AG04450 (cell line): Measurements from ENCODE around the gene GSTM2. TPM values are rescaled to one million over a fixed set of nuclear protein-coding genes. Genes with fewer than 3 reads are reported as not detected.

Source experiments
- CTCF ChIA-PET: fragments of 300-600, 350-600 bp; formaldehyde crosslinking; extraction: SDS; loops from one replicate; lab custom pipeline; 2022; ENCODE audit warnings: antibody characterized with exemption, inconsistent platforms; lab: Charles Lee
- POLR2A ChIA-PET: fragments of 350-600 bp; formaldehyde crosslinking; extraction: SDS; loops from one replicate; lab custom pipeline; 2021; ENCODE audit warnings: antibody characterized with exemption, inconsistent platforms; lab: Yijun Ruan, JAX
- DNase-seq: peaks from one replicate; pipeline ENCODE4 v3.0.0-alpha.2; 2011; ENCODE audit warnings: low read depth, low spot score
- H3K27ac ChIP-seq: one replicate; pipeline ENCODE4 v1.5.1; 2012; ENCODE audit warnings: low read depth, low read length, control low read depth
- H3K27me3 ChIP-seq: one replicate; pipeline ENCODE4 v1.6.0; 2012; ENCODE audit warnings: low read length; ENCODE audit not compliant: control insufficient read depth, insufficient read depth
- H3K4me3 ChIP-seq: 2 replicates; pipeline ENCODE4 v1.5.1; 2011; ENCODE audit warnings: mild to moderate bottlenecking, low read depth, low read length, control low read depth
- H3K9me3 ChIP-seq: 2 replicates; pipeline ENCODE4 v1.5.1; 2012; ENCODE audit warnings: low read length; ENCODE audit not compliant: control insufficient read depth, insufficient read depth
- polyA plus RNA-seq: library from polyadenylated mRNA; depleted of rRNA; stranded (reverse); fragments of >200 nt; gene quantifications from 2 replicates; pipeline ENCODE4 v1.2.3, GENCODE V29; 2011
- TF ChIP-seq, protein P1 (sequence below): IDR thresholded peaks from 2 replicates; pipeline ENCODE4 v1.5.1; 2011; ENCODE audit warnings: low read depth, low read length, control low read depth, inconsistent platforms

Gene GSTM2
- polyA plus RNA-seq, 1 experiment = 90.2 TPM

DNA sequence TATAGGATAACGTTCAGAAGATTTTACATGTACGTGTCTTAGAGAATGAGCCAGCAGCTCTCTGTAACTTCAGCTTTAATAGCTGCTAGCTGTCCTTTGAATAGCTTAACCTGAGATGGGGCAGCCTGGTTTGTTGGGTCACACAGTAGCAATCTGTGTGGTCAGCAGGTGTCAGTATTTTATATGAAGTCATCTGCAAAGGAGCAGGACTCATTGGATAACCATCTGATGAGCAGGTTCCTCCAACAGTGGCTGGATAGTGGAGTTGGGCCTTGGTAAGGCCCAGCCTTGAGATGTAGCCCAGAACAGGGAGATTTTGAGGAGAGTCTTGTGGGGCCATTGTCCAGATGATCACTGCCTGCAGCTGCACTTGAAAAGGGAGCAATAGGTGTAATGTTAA, 50.6 kb downstream of the GSTM2 start:
- TF ChIP-seq, protein P1, sequence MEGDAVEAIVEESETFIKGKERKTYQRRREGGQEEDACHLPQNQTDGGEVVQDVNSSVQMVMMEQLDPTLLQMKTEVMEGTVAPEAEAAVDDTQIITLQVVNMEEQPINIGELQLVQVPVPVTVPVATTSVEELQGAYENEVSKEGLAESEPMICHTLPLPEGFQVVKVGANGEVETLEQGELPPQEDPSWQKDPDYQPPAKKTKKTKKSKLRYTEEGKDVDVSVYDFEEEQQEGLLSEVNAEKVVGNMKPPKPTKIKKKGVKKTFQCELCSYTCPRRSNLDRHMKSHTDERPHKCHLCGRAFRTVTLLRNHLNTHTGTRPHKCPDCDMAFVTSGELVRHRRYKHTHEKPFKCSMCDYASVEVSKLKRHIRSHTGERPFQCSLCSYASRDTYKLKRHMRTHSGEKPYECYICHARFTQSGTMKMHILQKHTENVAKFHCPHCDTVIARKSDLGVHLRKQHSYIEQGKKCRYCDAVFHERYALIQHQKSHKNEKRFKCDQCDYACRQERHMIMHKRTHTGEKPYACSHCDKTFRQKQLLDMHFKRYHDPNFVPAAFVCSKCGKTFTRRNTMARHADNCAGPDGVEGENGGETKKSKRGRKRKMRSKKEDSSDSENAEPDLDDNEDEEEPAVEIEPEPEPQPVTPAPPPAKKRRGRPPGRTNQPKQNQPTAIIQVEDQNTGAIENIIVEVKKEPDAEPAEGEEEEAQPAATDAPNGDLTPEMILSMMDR = no peak
- Histone ChIP-seq H3K27ac (peak overlapping the region; percentile 25), H3K9me3 (no peaks in the 10 kb centered on the region), H3K27me3 (no peaks in the 10 kb centered on the region), H3K4me3 (no peak overlapping the region)
- ChIA-PET CTCF (interaction anchor here (1.3 to 2.2 kb wide), 3 partner anchors 72 to 186 kb away, joined by 3 to 7 read pairs (median 6); no protein-coding TSS in a partner anchor), POLR2A (no interaction called here)
- DNase-seq = no peak

DNA sequence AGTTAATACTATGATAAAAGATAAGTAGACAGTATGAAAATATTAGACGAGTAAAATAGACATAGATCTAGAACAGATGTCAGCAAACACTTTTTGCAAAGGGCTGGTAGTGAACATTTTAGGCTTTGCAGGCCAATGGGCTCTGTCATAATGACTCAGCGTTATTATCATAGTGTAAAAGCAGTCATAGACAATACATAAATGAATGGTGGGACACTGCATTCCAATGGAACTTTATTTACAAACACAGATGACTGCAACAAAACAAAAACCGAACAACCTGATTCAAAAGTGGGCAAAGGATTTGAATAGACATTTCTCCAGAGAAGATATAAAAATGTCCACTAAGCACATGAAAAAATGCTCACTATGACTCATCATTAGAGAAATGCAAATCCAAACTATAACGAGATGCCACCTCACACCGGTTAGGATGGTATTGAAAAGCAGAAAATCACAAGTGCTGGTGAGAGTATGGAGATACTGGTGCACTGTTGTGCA, 51.5 kb downstream of the GSTM2 start:
- Histone ChIP-seq H3K9me3 (no peaks in the 10 kb centered on the region), H3K27ac (no peak overlapping the region), H3K27me3 (no peaks in the 10 kb centered on the region), H3K4me3 (no peak overlapping the region)
- ChIA-PET POLR2A (no interaction called here), CTCF (interaction anchor here (1.8 kb wide), 1 partner anchor 187 kb away, joined by 6 read pairs; no protein-coding TSS in a partner anchor)
- no peak for DNase-seq
- TF ChIP-seq, protein P1 = no peak

DNA sequence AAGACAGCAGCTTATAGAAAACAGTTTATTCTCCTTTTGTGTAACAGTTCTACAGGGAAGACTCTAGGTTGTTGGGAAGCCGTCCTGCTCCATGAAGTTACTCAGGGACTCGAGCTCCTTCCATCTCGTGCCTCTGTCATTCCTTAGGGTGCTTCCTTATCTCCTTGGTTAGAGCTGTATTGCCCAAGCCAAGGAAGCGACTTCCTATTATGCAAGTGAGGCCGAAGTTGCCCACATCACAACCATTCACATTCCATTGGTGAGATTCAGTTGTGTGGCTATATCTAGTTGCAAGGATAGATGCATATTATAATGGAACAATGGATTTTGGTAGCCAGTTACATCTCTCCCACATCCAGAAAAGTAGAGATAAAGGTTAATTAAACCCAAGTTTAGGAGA, 53.2 kb downstream of the GSTM2 start:
- Histone ChIP-seq H3K9me3 (no peaks in the 10 kb centered on the region; the same call in 1 of the 2 replicates), H3K27me3 (no peaks in the 10 kb centered on the region), H3K27ac (no peak overlapping the region), H3K4me3 (no peak overlapping the region)
- TF ChIP-seq, protein P1 = no peak
- ChIA-PET CTCF (interaction anchor here (1.3 kb wide), 1 partner anchor 81 kb away, joined by 3 read pairs; no protein-coding TSS in a partner anchor), POLR2A (interaction anchor here (1.0 kb wide), 1 partner anchor 19 kb away, joined by 3 read pairs; no protein-coding TSS in a partner anchor)
- no peak for DNase-seq

DNA sequence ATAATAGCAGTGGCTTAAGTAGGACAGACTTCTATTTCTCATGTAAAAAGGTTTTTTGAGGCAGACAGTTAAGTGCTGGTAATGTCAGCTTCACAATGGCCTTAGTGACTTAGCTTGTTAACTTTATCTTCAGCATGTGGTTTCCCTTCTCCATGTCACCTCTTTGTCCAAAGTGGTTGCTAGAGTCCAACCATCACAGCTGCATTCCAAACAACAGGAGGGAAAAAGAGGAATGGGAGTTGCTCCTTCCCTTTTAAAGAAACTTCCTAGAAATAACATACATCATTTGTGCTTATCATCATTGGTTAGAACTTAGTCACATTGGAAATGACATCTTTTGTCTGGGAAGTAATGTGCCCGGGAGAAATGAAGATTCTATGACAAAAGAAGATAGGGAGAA, 54.1 kb downstream of the GSTM2 start:
- POLR2A ChIA-PET = interaction anchor here (1.0 kb wide), 1 partner anchor 18 kb away, joined by 3 read pairs; no protein-coding TSS in a partner anchor
- TF ChIP-seq, protein P1 = no peak
- Histone ChIP-seq H3K27me3 (peaks cover 6% of the 10 kb centered on the region), H3K27ac (no peak overlapping the region), H3K9me3 (no peaks in the 10 kb centered on the region; the same call in 1 of the 2 replicates), H3K4me3 (no peak overlapping the region)
- CTCF ChIA-PET = no interaction called here
- no peak for DNase-seq

DNA sequence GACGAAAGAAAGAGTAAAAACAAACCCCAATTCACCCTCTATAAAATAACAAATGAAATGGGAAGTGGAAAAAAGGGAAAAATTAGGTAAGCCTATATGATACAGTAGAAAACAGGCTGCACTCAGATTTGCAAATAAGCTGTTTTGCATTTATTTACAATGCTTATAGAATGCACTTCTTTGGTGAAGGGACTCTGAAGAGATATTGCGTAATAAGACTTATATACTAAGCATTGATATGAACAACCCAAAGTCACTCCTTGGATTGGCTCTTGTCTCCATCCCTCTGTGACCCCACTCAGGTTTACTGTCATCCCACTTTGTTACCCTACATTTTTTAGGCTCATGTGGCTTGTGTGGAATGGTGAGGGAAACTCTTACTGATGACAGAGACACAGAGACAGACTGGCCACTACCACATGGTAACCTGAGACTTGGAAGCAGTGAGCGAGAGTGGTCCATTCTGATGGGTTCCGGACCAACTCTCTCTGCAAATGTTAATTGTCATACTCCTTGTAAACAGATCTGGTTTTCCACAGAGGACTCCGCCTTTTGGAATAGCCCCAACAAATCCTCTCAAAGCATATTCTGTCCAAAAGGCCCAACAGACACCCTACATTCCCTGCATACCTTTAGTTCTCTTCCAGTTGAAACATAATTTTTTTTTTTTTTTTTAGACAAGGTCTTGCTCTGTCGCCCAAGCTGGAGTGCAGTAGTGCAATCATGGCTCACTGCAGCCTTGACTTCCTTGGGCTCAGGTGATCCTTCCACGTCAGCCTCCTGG, 55.2 kb downstream of the GSTM2 start:
- POLR2A ChIA-PET = no interaction called here
- CTCF ChIA-PET = no interaction called here
- DNase-seq = no peak
- TF ChIP-seq, protein P1 = no peak
- Histone ChIP-seq H3K27me3 (peaks cover 7% of the 10 kb centered on the region), H3K4me3 (no peak overlapping the region), H3K9me3 (no peaks in the 10 kb centered on the region; the same call in 1 of the 2 replicates), H3K27ac (no peak overlapping the region)
